LNCAP (cell line): ENCODE measurements around the gene ABHD2.

Experiments
- TF ChIP-seq, protein P1 (sequence below): fragments of 450-650 bp; IDR thresholded peaks from 2 replicates; pipeline ENCODE4 v1.5.1; 2017; ENCODE audit warnings: mild to moderate bottlenecking

The ABHD2 gene

DNA sequence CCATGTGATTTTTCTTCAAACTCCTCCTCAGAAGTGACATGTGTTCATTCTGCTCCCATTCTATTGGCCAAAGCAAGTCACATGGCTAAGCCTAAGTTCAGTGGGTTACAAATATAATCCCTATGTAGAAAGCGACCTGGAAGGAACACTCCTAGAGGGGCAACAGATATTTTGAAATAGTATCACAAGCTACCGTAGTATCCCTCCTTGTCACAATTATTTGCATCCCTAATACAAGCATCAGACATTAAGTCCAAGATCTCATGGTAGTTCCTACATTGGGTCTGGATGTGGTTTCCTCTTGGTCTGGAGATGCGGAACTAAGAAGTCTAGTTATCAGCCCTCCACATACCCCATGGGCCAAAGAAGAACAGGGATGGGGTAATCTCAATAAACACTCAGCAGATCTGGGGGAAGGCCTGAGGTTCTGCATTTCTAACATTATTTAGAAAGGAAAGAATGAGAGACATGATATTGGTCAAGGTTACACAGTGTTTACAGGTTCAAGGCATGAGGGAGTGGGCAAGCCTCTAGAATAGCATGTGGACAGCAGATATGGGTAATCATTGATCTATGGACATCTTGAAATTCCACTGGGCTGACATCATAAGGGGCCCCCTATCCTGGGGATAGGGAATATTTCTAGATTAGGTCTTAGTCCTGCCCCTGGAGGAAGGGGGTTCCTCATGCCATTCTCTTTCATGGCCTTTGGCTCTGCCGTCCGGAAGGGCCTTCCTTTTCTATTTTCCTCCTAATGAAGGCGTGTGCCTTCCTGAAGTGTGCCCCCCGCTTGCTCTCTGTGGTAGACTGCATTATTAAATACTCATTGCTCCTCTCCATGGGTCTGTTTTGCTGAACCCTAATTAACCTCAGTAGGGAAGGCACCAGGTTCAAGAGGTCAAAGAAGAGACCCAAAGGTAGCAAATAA, 17.8 kb upstream of the ABHD2 start:
- TF ChIP-seq, protein P1, sequence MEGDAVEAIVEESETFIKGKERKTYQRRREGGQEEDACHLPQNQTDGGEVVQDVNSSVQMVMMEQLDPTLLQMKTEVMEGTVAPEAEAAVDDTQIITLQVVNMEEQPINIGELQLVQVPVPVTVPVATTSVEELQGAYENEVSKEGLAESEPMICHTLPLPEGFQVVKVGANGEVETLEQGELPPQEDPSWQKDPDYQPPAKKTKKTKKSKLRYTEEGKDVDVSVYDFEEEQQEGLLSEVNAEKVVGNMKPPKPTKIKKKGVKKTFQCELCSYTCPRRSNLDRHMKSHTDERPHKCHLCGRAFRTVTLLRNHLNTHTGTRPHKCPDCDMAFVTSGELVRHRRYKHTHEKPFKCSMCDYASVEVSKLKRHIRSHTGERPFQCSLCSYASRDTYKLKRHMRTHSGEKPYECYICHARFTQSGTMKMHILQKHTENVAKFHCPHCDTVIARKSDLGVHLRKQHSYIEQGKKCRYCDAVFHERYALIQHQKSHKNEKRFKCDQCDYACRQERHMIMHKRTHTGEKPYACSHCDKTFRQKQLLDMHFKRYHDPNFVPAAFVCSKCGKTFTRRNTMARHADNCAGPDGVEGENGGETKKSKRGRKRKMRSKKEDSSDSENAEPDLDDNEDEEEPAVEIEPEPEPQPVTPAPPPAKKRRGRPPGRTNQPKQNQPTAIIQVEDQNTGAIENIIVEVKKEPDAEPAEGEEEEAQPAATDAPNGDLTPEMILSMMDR = no peak

DNA sequence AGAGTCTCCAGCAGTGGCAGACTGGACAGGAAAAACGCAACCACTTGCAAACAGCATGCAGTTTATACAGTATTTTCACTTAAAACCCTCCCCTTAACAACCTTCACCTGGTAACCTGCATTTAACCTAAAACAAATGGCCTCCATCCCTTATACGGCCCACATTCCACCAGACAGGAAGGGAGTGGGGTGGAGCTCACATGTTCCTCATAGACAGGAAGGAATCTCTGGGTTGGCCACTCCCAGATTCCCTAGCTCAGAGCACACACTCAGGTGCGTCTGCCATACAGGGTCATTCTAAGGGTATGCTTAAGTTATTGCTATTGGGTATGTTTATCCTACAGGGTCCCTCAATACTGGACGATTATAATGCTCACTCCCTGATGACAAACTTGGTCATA, 16.8 kb upstream of the ABHD2 start:
- TF ChIP-seq, protein P1 = no peak

DNA sequence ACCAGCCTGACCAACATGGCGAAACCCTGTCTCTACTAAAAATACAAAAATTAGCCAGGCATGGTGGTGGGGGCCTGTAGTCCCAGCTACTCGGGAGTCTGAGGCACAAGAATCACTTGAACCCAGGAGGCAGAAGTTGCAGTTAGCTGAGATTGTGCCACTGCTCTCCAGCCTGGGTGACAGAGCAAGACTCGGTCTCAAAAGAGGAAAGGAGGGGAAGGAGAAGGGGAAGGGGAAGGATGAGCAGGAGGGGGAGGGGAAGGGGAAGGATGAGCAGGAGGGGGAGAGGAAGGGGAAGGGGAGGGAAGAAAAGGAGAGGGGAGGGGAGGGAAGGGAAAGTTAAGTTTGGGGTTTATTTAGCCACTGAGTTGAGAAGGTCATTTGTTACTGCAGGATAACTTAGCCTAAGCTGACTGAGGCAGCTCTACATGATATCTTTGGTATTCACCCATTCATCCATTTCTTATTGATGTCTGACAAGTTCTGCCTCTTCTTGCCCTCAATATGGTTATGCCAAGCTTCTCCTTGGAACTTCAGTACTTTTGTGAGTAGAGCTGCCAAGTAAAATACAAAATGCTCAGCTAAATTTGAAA, 15.9 kb upstream of the ABHD2 start:
- TF ChIP-seq, protein P1 = no peak

DNA sequence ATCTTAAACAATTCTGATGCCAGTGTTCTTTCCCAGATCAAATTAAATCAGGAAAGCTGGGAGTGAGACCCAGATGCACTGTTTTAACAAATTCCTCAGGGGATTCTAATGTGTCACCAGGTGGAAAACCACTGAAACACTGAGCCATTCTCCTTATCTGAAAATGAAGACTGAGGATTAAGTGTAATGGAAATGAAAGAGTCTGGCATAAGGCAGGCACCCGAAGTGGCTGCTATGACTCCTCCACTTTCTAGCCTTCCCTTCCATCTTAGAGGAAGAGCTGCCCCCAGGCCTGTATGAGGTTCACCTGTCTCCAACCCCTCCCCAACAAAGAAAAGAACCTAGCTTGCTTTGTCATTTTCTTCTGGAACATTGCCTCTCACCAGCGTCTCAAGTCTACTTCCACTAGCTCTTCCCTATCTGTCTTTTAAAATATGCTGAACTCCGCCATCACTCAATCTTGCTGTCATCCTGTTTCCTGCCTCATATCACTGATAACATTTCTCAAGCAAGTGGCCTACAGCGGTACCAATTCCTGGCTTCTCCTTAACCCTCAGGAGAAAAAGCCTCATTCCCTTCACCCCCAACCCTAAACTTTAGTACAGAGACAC, 13.7 kb upstream of the ABHD2 start:
- TF ChIP-seq, protein P1 = no peak

DNA sequence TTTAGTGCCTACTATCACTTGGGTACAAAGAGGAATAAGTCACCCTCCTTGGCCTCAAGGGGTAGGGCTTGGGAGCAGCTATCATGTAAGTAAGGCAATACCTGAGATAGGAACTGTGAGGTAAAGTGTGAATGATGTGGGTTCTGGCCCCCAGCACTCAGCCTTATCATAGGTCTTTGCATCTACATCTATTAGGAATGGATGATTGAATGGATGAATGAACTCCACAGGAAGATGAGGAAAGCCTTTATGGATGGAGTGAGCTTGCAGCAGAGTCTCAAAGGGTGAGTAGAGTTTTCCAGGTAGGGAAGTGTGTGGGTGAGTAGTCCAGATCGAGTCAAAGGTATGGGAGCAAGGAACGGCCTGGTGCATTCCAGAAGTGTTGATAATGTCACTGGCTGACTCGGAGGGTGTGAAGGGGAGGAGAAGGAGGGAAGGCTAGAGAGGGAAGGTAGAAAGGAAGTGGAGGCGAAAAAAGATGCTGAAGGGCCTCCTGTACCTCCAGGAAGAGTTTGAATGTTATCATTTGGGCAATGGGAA, 13.1 kb upstream of the ABHD2 start:
- TF ChIP-seq, protein P1 = no peak

DNA sequence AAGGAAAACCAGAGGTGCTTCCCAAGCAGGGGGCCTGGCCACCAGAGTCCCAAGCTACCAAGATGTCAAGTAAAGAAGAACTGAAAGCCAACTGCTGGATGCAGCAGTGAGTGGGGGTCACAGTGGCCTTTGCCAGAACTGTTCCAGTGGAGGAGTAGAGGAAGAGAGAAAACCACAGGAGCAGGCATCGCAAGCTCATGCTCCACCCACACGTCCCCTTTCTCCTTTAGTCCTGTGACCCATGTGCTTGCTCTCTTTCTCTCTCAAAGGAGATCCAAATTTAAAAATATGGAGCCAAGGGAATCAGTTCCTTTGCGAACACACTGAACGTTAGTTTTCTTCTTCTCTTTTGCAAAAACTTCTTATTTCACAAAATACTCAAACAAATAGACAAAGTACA, 12.4 kb upstream of the ABHD2 start:
- TF ChIP-seq, protein P1 = no peak

DNA sequence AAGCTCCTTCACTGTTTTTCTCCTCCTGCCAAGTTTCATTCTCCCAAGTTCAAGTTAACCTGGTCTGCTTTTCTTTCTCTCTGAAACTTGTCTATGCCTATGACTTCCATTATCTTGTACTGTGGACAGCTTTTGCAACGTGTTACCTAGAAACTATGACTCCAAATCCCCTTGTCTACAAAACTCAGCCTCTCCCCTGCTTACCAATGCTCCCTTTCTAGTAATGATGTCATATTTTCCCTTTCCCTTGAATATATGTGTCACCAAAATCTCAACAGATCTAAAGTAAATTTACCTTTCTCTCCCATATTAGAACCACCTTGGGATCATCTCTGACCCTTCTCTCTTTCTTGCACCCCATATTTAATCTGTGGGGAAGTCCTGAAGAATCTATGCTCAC, 10.5 kb upstream of the ABHD2 start:
- TF ChIP-seq, protein P1 = no peak
